HepG2 (cell line): ENCODE measurements around the gene SMURF1. TPM values are rescaled to one million over a fixed set of nuclear protein-coding genes. Genes with fewer than 3 reads are reported as not detected.

Experiments
- ATAC-seq: fragments of 200-7000 bp; cut with Tn5 transposase; 3 replicates; pipeline ENCODE4 v1.9.1; 2020; ENCODE audit warnings: mild to moderate bottlenecking, moderate library complexity
- BruUV-seq: library from RNA; stranded (reverse); fragments of 400-500 nt; replicated peaks from 2 replicates; lab custom pipeline; 2021; lab: Mats Ljungman, UMichigan
- CTCF ChIA-PET: fragments of 300-600 bp; formaldehyde crosslinking; extraction: SDS; loops from one replicate; lab custom pipeline; 2021; ENCODE audit warnings: low total read pairs, inconsistent platforms, low intra/inter-chr PET ratio; lab: Yijun Ruan, JAX
- POLR2A ChIA-PET: fragments of 350-600 bp; sonication (Branson Sonifier 250); formaldehyde crosslinking; loops from one replicate; lab custom pipeline; 2020; ENCODE audit warnings: antibody characterized with exemption, inconsistent platforms; lab: Yijun Ruan, JAX
- DNase-seq: peaks from one replicate; pipeline ENCODE4 v3.0.0-alpha.2; 2015; ENCODE audit warnings: low spot score
- FAIRE-seq: peaks from 3 replicates; lab custom pipeline; 2011; peaks lifted over from hg19 to GRCh38; lab: Jason Lieb, UNC
- H2AFZ ChIP-seq: one replicate; pipeline ENCODE4 v1.6.1; 2011; ENCODE audit warnings: low read length, inconsistent platforms
- H3K27ac ChIP-seq: fragments of 300-600 bp; 3 replicates; pipeline ENCODE4 v1.8.0; 2011; ENCODE audit warnings: mixed run types, mild to moderate bottlenecking, mixed read lengths, low read length, inconsistent platforms; ENCODE audit not compliant: insufficient read depth; ENCODE audit errors: extremely low read length
- H3K27me3 ChIP-seq, 2 experiments: fragments of 200-600 bp in 1 of 2; 2 replicates in 1 of 2; 3 replicates in 1 of 2; pipeline versions ENCODE4 v1.6.0 to v1.8.0; 2011; ENCODE audit warnings: low read length in 2 of 2, mild to moderate bottlenecking in 2 of 2, moderate library complexity in 2 of 2, inconsistent platforms in 1 of 2; ENCODE audit not compliant: insufficient read depth in 2 of 2, control insufficient read depth in 1 of 2
- H3K36me3 ChIP-seq, 2 experiments: fragments of 200-600 bp in 1 of 2; replicated peaks in 1 of 2; 2 replicates in 1 of 2; 3 replicates in 1 of 2; pipeline versions ENCODE4 v1.5.1 to v1.8.0; 2011; ENCODE audit warnings: low read length in 2 of 2, inconsistent platforms in 1 of 2; ENCODE audit not compliant: insufficient read depth in 2 of 2, control insufficient read depth in 1 of 2
- H3K4me1 ChIP-seq: 2 replicates; pipeline ENCODE4 v1.5.1; 2012; ENCODE audit warnings: low read length, inconsistent platforms; ENCODE audit not compliant: insufficient read depth
- H3K4me2 ChIP-seq: 2 replicates; pipeline ENCODE4 v1.6.0; 2011; ENCODE audit warnings: low read depth, low read length, inconsistent platforms
- H3K4me3 ChIP-seq, 3 experiments: fragments of 200-600 bp in 1 of 3; sonication (generic), shearing (Covaris generic) in 1 of 3; replicated peaks in 1 of 3; 2 replicates each; pipeline ENCODE4 v1.5.1; 2011 to 2016; ENCODE audit warnings: low read length in 3 of 3, inconsistent platforms in 2 of 3, low read depth in 2 of 3, mild to moderate bottlenecking in 2 of 3, control low read depth in 1 of 3, mixed read lengths in 1 of 3; ENCODE audit not compliant: insufficient read depth in 1 of 3
- H3K79me2 ChIP-seq: one replicate; pipeline ENCODE4 v1.6.1; 2011; ENCODE audit warnings: low read length, inconsistent platforms; ENCODE audit not compliant: insufficient read depth
- H3K9ac ChIP-seq: 2 replicates; pipeline ENCODE4 v1.6.0; 2011; ENCODE audit warnings: mild to moderate bottlenecking, low read depth, low read length, inconsistent platforms; ENCODE audit not compliant: insufficient read depth
- H3K9me3 ChIP-seq: 2 replicates; pipeline ENCODE4 v1.5.1; 2012; ENCODE audit warnings: mild to moderate bottlenecking, low read length
- H4K20me1 ChIP-seq: 2 replicates; pipeline ENCODE4 v1.6.0; 2011; ENCODE audit warnings: inconsistent platforms, mild to moderate bottlenecking, low read length, moderate library complexity; ENCODE audit not compliant: insufficient read depth
- DR1 ChIP-seq: sonication (generic); formaldehyde crosslinking; IDR thresholded peaks from 2 replicates; pipeline ENCODE4 v1.8.0; 2021; ENCODE audit warnings: mild to moderate bottlenecking, missing genetic modification reagents, inconsistent platforms
- HOXA7 ChIP-seq: sonication (generic); formaldehyde crosslinking; IDR thresholded peaks from 2 replicates; pipeline ENCODE4 v1.8.1; 2022; ENCODE audit warnings: mild to moderate bottlenecking, missing genetic modification reagents, moderate library complexity
- MLXIP ChIP-seq: sonication (generic); formaldehyde crosslinking; IDR thresholded peaks from 2 replicates; pipeline ENCODE4 v1.9.0; 2021; ENCODE audit warnings: missing genetic modification reagents, borderline replicate concordance
- SRSF4 ChIP-seq: fragments of 200-400 bp; formaldehyde crosslinking; IDR thresholded peaks from one replicate; pipeline ENCODE4 v1.6.1; 2018; ENCODE audit warnings: mild to moderate bottlenecking, low read depth, low read length, moderate library complexity; ENCODE audit not compliant: poor library complexity, severe bottlenecking
- TEF ChIP-seq: sonication (generic); formaldehyde crosslinking; IDR thresholded peaks from 2 replicates; pipeline ENCODE4 v1.5.0; 2020; ENCODE audit warnings: missing genetic modification reagents
- TFDP1 ChIP-seq: IDR thresholded peaks from 2 replicates; pipeline ENCODE4 v1.6.1; 2016; ENCODE audit warnings: missing compliant biosample characterization, missing genetic modification reagents, borderline replicate concordance
- ZBTB2 ChIP-seq: sonication (generic); formaldehyde crosslinking; IDR thresholded peaks from 2 replicates; pipeline ENCODE4 v1.8.0; 2022; ENCODE audit warnings: low read depth, missing genetic modification reagents
- ZNF20 ChIP-seq: sonication (generic); formaldehyde crosslinking; IDR thresholded peaks from 2 replicates; pipeline ENCODE4 v1.4.0; 2020; ENCODE audit warnings: mild to moderate bottlenecking, moderate library complexity, missing genetic modification reagents
- ZNF207 ChIP-seq: fragments of 450-650 bp; IDR thresholded peaks from 2 replicates; pipeline ENCODE4 v1.6.1; 2016; ENCODE audit warnings: antibody characterized with exemption, borderline replicate concordance
- ZNF460 ChIP-seq: sonication (generic); formaldehyde crosslinking; IDR thresholded peaks from 2 replicates; pipeline ENCODE4 v1.5.1; 2020; ENCODE audit warnings: missing genetic modification reagents, mild to moderate bottlenecking, borderline replicate concordance
- ZNF513 ChIP-seq: sonication (generic); formaldehyde crosslinking; conservative IDR thresholded peaks from 2 replicates; pipeline ENCODE4 v1.5.0; 2020; ENCODE audit warnings: missing genetic modification reagents
- WGBS: methylation state at CpG from one replicate; pipeline ENCODE4 v1.1.6; 2017; ENCODE audit warnings: low lambda C conversion rate; 5-methylcytosine and 5-hydroxymethylcytosine counted together
- in situ Hi-C: cut with HindIII; loops from 2 replicates; pipeline ENCODE4 v1.10.0; 2017; ENCODE audit warnings: low pct_unique_long_range_greater_than_20kb; ENCODE audit not compliant: extremely low pct_ligation_motif_present
- intact Hi-C: fragments of 100-400 bp; cut with micrococcal nuclease; formaldehyde crosslinking; loops from one replicate; pipeline ENCODE4 v1.10.0; 2022; ENCODE audit not compliant: unreplicated experiment
- polyA plus RNA-seq, 8 experiments: library from polyadenylated mRNA; depleted of rRNA in 3 of 8; stranded (reverse) in 7 of 8; unstranded in 1 of 8; fragments of >200 nt; fragmentation: Illumina TruSeq in 4 of 8; extraction: Trizol in 4 of 8; gene quantifications; 2 replicates each; pipeline versions ENCODE4 v1.2.1 to v1.2.3, GENCODE V29; 2011 to 2016; ENCODE audit warnings: low read depth in 4 of 8, missing spikeins in 1 of 8, mixed read lengths in 1 of 8; ENCODE audit not compliant: insufficient read depth in 1 of 8
- total RNA-seq, 5 experiments: library from RNA; depleted of rRNA; stranded (reverse); fragments of >200 nt; fragmentation: Illumina TruSeq; extraction: Trizol; gene quantifications; 2 replicates each; pipeline ENCODE4 v1.2.3, GENCODE V29; 2016; ENCODE audit warnings: low read depth in 1 of 5

The SMURF1 gene
- total and polyA plus RNA-seq, 2 of the 13 experiments (the other 11 are each of a cell fraction or from before 2014, with no cell fraction given) = 8.3 to 11.1 TPM

GRCh38 chr7:99070361-99070760 is 73.5 kb downstream of the SMURF1 start (continued):
- TF ChIP-seq ZBTB2 (no peak), DR1 (no peak), ZNF460 (CRISPR knock-in tag) (no peak), HOXA7 (CRISPR knock-in tag) (no peak), ZNF207 (no peak), TEF (no peak), ZNF20 (no peak)

GRCh38 chr7:99061001-99061776 is 82.7 kb downstream of the SMURF1 start:
- Histone ChIP-seq H3K4me1 (no peaks in the 10 kb centered on the region), H3K4me2 (no peak overlapping the region), H2AFZ (no peak overlapping the region), H4K20me1 (no peaks in the 10 kb centered on the region), H3K79me2 (peaks cover 2% of the 10 kb centered on the region), H3K36me3 (peaks cover 4 to 12% of the 10 kb centered on the region in 2 experiments; a peak in 3 of 5 replicates), H3K27ac (no peak overlapping the region), H3K9me3 (no peaks in the 10 kb centered on the region), H3K9ac (no peak overlapping the region), H3K4me3 (no peak overlapping the region), H3K27me3 (no peaks in the 10 kb centered on the region)
- ATAC-seq (no peak), DNase-seq (no peak), FAIRE-seq (no peak)
- ChIA-PET POLR2A (no interaction called here), CTCF (no interaction called here)
- WGBS = 97% methylated on average over 6 of the region's 6 CpGs
- intact Hi-C loops (no loop called here), in situ Hi-C loops (no loop called here)
- BruUV-seq = no TSS peak
- TF ChIP-seq SRSF4 = no peak
- no peak for TF ChIP-seq TFDP1 (CRISPR knock-in tag)
- TF ChIP-seq ZNF513 (CRISPR knock-in tag) = no peak
- TF ChIP-seq MLXIP (CRISPR knock-in tag) = no peak
